Left ventricle myocardium inferior (tissue), 1 donor: ENCODE results near the gene VPS35. TPM values are rescaled to one million over a fixed set of nuclear protein-coding genes. Genes with fewer than 3 reads are reported as not detected.
A peak's percentile ranks its signal among the peaks of the same experiment; 100 is the strongest.

Experiments used
- DNase-seq: peaks from one replicate; pipeline ENCODE4 v3.0.0-alpha.2; 2020
- H3K27ac ChIP-seq: fragments of 200-600 bp; replicated peaks from 2 replicates; pipeline ENCODE4 v1.8.0; 2021
- H3K27me3 ChIP-seq: fragments of 200-600 bp; 2 replicates; pipeline ENCODE4 v1.8.0; 2021; ENCODE audit warnings: low read depth
- H3K36me3 ChIP-seq: fragments of 200-600 bp; 2 replicates; pipeline ENCODE4 v1.8.0; 2021
- H3K4me1 ChIP-seq: fragments of 200-600 bp; 2 replicates; pipeline ENCODE4 v1.8.0; 2021
- H3K4me3 ChIP-seq: fragments of 200-600 bp; 2 replicates; pipeline ENCODE4 v1.8.0; 2021; ENCODE audit warnings: mild to moderate bottlenecking, moderate library complexity
- H3K9me3 ChIP-seq: fragments of 200-600 bp; replicated peaks from 2 replicates; pipeline ENCODE4 v1.8.0; 2021
- intact Hi-C: fragments of 100-400 bp; cut with micrococcal nuclease; formaldehyde crosslinking; loops from one replicate; pipeline ENCODE4 v1.11.0; 2022
- total RNA-seq: library from RNA; stranded (reverse); fragmentation: NEBNext Ultra II Directional; extraction: Animal tissue kit (Norgen Biotek cat#: 25700); gene quantifications from one replicate; pipeline ENCODE4 v1.2.1, GENCODE V29; 2021
- TF ChIP-seq, protein P1 (sequence below): fragments of 200-600 bp; IDR thresholded peaks from 2 replicates; pipeline ENCODE4 v1.8.0; 2021; ENCODE audit warnings: antibody characterized with exemption, mild to moderate bottlenecking, borderline replicate concordance
- donor health status: DM: no; HTN: yes; CAD: no; lungs with severe emphysema.

Gene VPS35
- total RNA-seq, 1 donor from 2014 or later, result 74.6 TPM

DNA sequence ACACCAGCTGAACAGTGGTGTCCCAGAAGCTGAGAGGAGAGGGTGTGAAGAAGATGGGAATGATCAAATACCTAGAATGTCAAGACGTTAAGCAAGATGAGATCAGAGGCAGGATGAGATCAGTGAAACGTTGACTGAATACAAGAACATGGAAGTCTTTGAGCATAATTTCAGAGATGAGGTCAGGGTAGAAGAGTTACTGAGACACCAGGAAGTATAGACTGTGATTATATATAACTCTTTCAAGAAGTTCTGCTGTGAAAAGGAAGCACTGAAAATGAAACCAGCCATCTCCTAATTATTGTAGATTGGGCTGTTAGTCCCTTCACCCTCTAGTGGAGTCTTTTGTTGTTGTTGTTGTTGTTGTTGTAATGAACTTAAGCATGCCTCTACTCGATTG, 76.9 kb downstream of the VPS35 start:
- H3K9me3 ChIP-seq, result no peaks in the 10 kb centered on the region
- intact Hi-C loops, result no loop called here
- H3K4me1 ChIP-seq, result no peaks in the 10 kb centered on the region
- H3K36me3 ChIP-seq, result no peaks in the 10 kb centered on the region
- TF ChIP-seq, protein P1, sequence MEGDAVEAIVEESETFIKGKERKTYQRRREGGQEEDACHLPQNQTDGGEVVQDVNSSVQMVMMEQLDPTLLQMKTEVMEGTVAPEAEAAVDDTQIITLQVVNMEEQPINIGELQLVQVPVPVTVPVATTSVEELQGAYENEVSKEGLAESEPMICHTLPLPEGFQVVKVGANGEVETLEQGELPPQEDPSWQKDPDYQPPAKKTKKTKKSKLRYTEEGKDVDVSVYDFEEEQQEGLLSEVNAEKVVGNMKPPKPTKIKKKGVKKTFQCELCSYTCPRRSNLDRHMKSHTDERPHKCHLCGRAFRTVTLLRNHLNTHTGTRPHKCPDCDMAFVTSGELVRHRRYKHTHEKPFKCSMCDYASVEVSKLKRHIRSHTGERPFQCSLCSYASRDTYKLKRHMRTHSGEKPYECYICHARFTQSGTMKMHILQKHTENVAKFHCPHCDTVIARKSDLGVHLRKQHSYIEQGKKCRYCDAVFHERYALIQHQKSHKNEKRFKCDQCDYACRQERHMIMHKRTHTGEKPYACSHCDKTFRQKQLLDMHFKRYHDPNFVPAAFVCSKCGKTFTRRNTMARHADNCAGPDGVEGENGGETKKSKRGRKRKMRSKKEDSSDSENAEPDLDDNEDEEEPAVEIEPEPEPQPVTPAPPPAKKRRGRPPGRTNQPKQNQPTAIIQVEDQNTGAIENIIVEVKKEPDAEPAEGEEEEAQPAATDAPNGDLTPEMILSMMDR, result no peak
- DNase-seq, result no peak
- no peaks in the 10 kb centered on the region for H3K27me3 ChIP-seq
- H3K4me3 ChIP-seq, result no peak overlapping the region
- H3K27ac ChIP-seq, result no peak overlapping the region

DNA sequence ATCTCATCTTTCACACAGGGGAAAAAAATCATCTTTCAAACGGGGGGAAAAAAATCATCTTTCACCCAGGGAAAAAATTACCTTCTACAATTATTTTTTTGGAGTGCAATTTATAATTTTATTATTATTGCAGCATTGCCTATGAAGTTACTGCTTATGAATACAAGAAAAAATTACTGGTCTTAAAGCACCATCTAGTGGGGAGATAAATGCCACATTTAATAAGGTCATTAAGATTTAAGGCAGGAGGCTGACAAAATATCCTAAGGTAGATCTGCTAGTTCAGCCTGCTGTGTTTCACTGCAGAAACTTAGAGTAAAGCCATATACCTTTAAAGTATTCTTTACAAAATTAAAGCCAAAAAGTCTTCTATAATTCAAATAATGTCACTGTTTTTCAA, 81.4 kb downstream of the VPS35 start:
- H3K36me3 ChIP-seq, result no peaks in the 10 kb centered on the region
- intact Hi-C loops, result loop anchor here (10.0 kb wide), 1 partner anchor 53 kb away; no protein-coding TSS in a partner anchor
- TF ChIP-seq, protein P1, result peak; percentile 58
- no peak overlapping the region for H3K27ac ChIP-seq
- no peaks in the 10 kb centered on the region for H3K4me1 ChIP-seq
- no peaks in the 10 kb centered on the region for H3K9me3 ChIP-seq
- no peak overlapping the region for H3K4me3 ChIP-seq
- no peak for DNase-seq
- H3K27me3 ChIP-seq, result no peaks in the 10 kb centered on the region

DNA sequence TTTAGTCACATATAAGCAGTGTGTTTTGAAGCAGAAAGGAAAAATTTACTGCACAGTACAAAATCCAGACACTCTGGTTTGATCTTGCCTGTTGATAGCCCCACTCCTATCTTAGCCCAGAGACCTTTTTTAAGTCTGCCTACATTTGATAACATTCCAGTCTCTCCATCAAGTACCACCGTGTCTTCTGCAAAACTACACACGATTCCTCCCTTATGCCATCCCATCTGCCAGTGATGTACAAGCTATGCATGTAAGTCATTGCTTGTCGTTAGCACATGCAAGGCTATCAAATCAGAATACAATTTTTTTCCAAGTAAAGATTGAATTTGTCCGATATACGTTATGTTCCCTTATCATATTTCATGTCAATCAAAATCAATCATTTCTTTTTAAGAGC, 82.7 kb downstream of the VPS35 start:
- H3K4me1 ChIP-seq, result no peaks in the 10 kb centered on the region
- H3K9me3 ChIP-seq, result no peaks in the 10 kb centered on the region
- no peak overlapping the region for H3K4me3 ChIP-seq
- no peak for DNase-seq
- no peaks in the 10 kb centered on the region for H3K36me3 ChIP-seq
- TF ChIP-seq, protein P1, result no peak
- H3K27me3 ChIP-seq, result no peaks in the 10 kb centered on the region
- intact Hi-C loops, result loop anchor here (10.0 kb wide), 1 partner anchor 51 kb away; no protein-coding TSS in a partner anchor
- no peak overlapping the region for H3K27ac ChIP-seq

Other genes with a start within 250 kb of the VPS35 start
- 0.44 TPM for gene SHCBP1, start 67.8 kb downstream of the VPS35 start, total RNA-seq
- 1.4 TPM for gene ORC6, start 481 bp upstream of the VPS35 start, total RNA-seq
- 256 TPM for gene MYLK3, start 59.2 kb upstream of the VPS35 start, total RNA-seq
- gene C16orf87, start 142.0 kb upstream of the VPS35 start, total RNA-seq, result 12.5 TPM
- 17.8 TPM for gene GPT2, start 195.2 kb upstream of the VPS35 start, total RNA-seq